ENCODE data around the gene MID2.

DNA sequence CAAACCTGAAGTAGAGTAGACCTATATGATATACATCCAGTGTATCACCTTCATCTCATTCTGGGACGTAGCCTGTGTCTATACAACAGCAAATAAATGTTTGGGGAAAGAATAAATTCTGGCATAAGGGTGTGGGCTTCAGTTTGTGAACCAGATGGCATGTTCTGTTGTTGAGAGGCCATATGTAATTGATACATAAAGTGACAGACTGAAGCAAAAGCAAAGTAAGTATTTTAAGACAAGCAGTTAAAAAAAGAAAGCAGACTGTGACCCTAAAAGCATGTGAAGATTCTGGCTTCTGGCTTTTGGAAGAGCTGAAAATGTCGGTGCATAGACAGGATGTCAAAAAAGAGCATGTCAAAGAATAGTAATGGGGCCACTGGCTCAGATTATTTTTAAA is 22.9 kb downstream of the MID2 start:
- TF ChIP-seq, protein P1, sequence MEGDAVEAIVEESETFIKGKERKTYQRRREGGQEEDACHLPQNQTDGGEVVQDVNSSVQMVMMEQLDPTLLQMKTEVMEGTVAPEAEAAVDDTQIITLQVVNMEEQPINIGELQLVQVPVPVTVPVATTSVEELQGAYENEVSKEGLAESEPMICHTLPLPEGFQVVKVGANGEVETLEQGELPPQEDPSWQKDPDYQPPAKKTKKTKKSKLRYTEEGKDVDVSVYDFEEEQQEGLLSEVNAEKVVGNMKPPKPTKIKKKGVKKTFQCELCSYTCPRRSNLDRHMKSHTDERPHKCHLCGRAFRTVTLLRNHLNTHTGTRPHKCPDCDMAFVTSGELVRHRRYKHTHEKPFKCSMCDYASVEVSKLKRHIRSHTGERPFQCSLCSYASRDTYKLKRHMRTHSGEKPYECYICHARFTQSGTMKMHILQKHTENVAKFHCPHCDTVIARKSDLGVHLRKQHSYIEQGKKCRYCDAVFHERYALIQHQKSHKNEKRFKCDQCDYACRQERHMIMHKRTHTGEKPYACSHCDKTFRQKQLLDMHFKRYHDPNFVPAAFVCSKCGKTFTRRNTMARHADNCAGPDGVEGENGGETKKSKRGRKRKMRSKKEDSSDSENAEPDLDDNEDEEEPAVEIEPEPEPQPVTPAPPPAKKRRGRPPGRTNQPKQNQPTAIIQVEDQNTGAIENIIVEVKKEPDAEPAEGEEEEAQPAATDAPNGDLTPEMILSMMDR (IDR thresholded peaks at IDR 0.05), result no peak
- TF ChIP-seq POLR2A (IDR thresholded peaks at IDR 0.05) (no peak), POLR2AphosphoS5 (IDR thresholded peaks at IDR 0.05) (no peak), EP300 (IDR thresholded peaks at IDR 0.05) (no peak)
